H9 (cell line): Measurements from ENCODE around the gene GSTT2B. TPM values are rescaled to one million over a fixed set of nuclear protein-coding genes. Genes with fewer than 3 reads are reported as not detected.

ENCODE experiments used
- DNase-seq: peaks from one replicate; pipeline ENCODE4 v3.0.0-alpha.2; 2017
- H2AFZ ChIP-seq: one replicate; pipeline ENCODE4 v1.6.1; 2013; ENCODE audit warnings: mild to moderate bottlenecking, low read length, control low read depth, moderate library complexity
- H2AK5ac ChIP-seq: 2 replicates; pipeline ENCODE4 v1.6.1; 2013; ENCODE audit warnings: low read length, control low read depth, mixed read lengths; ENCODE audit not compliant: insufficient read length
- H2BK120ac ChIP-seq: one replicate; pipeline ENCODE4 v1.6.1; 2013; ENCODE audit warnings: low read depth, mild to moderate bottlenecking, low read length, control low read depth, inconsistent platforms; ENCODE audit not compliant: poor library complexity, severe bottlenecking
- H2BK12ac ChIP-seq: 2 replicates; pipeline ENCODE4 v1.6.1; 2013; ENCODE audit warnings: low read length, control low read depth, mixed read lengths, low read depth; ENCODE audit not compliant: insufficient read length
- H2BK15ac ChIP-seq: 2 replicates; pipeline ENCODE4 v1.6.1; 2013; ENCODE audit warnings: low read depth, low read length, control low read depth
- H2BK20ac ChIP-seq: one replicate; pipeline ENCODE4 v1.6.1; 2013; ENCODE audit warnings: low read depth, mild to moderate bottlenecking, low read length, control low read depth, inconsistent platforms; ENCODE audit not compliant: poor library complexity, severe bottlenecking
- H2BK5ac ChIP-seq: 2 replicates; pipeline ENCODE4 v1.6.1; 2013; ENCODE audit warnings: low read length, control low read depth, mixed read lengths; ENCODE audit not compliant: insufficient read length
- H3K14ac ChIP-seq: 2 replicates; pipeline ENCODE4 v1.6.1; 2013; ENCODE audit warnings: low read length, control low read depth; ENCODE audit not compliant: insufficient read depth
- H3K18ac ChIP-seq: 2 replicates; pipeline ENCODE4 v1.6.1; 2013; ENCODE audit warnings: low read depth, mild to moderate bottlenecking, mixed read lengths, low read length, control low read depth; ENCODE audit not compliant: insufficient read length
- H3K23ac ChIP-seq: 2 replicates; pipeline ENCODE4 v1.6.1; 2013; ENCODE audit warnings: low read length, control low read depth, mixed read lengths, low read depth; ENCODE audit not compliant: insufficient read length
- H3K23me2 ChIP-seq: 2 replicates; pipeline ENCODE4 v1.6.1; 2013; ENCODE audit warnings: low read depth, mild to moderate bottlenecking, mixed read lengths, low read length, control low read depth; ENCODE audit not compliant: insufficient read length, poor library complexity, severe bottlenecking
- H3K27ac ChIP-seq: 2 replicates; pipeline ENCODE4 v1.5.1; 2013; ENCODE audit warnings: low read length, control low read depth, mixed read lengths, low read depth; ENCODE audit not compliant: insufficient read length
- H3K27me3 ChIP-seq: 2 replicates; pipeline ENCODE4 v1.6.1; 2013; ENCODE audit warnings: low read length, control low read depth, inconsistent platforms; ENCODE audit not compliant: insufficient read depth
- H3K4ac ChIP-seq: 2 replicates; pipeline ENCODE4 v1.6.1; 2013; ENCODE audit warnings: low read depth, mild to moderate bottlenecking, control low read depth, inconsistent platforms, low read length, moderate library complexity
- H3K4me1 ChIP-seq: 2 replicates; pipeline ENCODE4 v1.6.1; 2013; ENCODE audit warnings: low read length, control low read depth, inconsistent platforms; ENCODE audit not compliant: insufficient read depth
- H3K4me2 ChIP-seq: 2 replicates; pipeline ENCODE4 v1.6.1; 2013; ENCODE audit warnings: low read length, control low read depth, mixed read lengths; ENCODE audit not compliant: insufficient read length, insufficient read depth
- H3K56ac ChIP-seq: 2 replicates; pipeline ENCODE4 v1.6.1; 2013; ENCODE audit warnings: low read depth, mild to moderate bottlenecking, mixed read lengths, low read length, control low read depth; ENCODE audit not compliant: insufficient read length
- H3K79me1 ChIP-seq: 2 replicates; pipeline ENCODE4 v1.6.1; 2013; ENCODE audit warnings: low read depth, mild to moderate bottlenecking, moderate library complexity, low read length, control low read depth, inconsistent platforms; ENCODE audit not compliant: insufficient read depth, poor library complexity, severe bottlenecking
- H3K79me2 ChIP-seq: 2 replicates; pipeline ENCODE4 v1.6.1; 2013; ENCODE audit warnings: low read length, control low read depth, inconsistent platforms; ENCODE audit not compliant: insufficient read depth
- H3K9ac ChIP-seq: 2 replicates; pipeline ENCODE4 v1.6.1; 2013; ENCODE audit warnings: low read length, control low read depth, mixed read lengths; ENCODE audit not compliant: insufficient read length; ENCODE audit errors: extremely low read depth
- H3K9me3 ChIP-seq: one replicate; pipeline ENCODE4 v1.6.1; 2013; ENCODE audit warnings: low read depth, low read length, inconsistent platforms; ENCODE audit not compliant: control insufficient read depth
- H3T11ph ChIP-seq: one replicate; pipeline ENCODE4 v1.6.1; 2013; ENCODE audit warnings: mild to moderate bottlenecking, low read length, control low read depth, inconsistent platforms
- H4K20me1 ChIP-seq: one replicate; pipeline ENCODE4 v1.6.1; 2013; ENCODE audit not compliant: control insufficient read depth, insufficient read length, insufficient read depth
- H4K5ac ChIP-seq: 2 replicates; pipeline ENCODE4 v1.6.1; 2013; ENCODE audit warnings: low read depth, mild to moderate bottlenecking, mixed read lengths, low read length, control low read depth; ENCODE audit not compliant: insufficient read length
- H4K8ac ChIP-seq: replicated peaks from 2 replicates; pipeline ENCODE4 v1.6.1; 2013; ENCODE audit warnings: low read length, control low read depth, mixed read lengths, low read depth; ENCODE audit not compliant: insufficient read length
- H4K91ac ChIP-seq: 2 replicates; pipeline ENCODE4 v1.6.1; 2013; ENCODE audit warnings: low read depth, mild to moderate bottlenecking, moderate library complexity, mixed read lengths, low read length, control low read depth; ENCODE audit not compliant: insufficient read length
- H3K27ac Mint-ChIP-seq, 3 experiments: 2 replicates in 2 of 3; 3 replicates in 1 of 3; pipeline ENCODE4 v1.8.0; 2020 to 2021; ENCODE audit warnings: mixed read lengths in 3 of 3, mild to moderate bottlenecking in 1 of 3, moderate library complexity in 1 of 3
- H3K27me3 Mint-ChIP-seq: 2 replicates; pipeline ENCODE4 v1.8.0; 2021; ENCODE audit warnings: low read depth, mild to moderate bottlenecking, moderate library complexity, mixed read lengths
- H3K36me3 Mint-ChIP-seq, 3 experiments: 2 replicates in 2 of 3; 3 replicates in 1 of 3; pipeline ENCODE4 v1.8.0; 2020 to 2021; ENCODE audit warnings: low read depth in 3 of 3, mixed read lengths in 3 of 3; ENCODE audit not compliant: insufficient read depth in 1 of 3
- H3K4me1 Mint-ChIP-seq, 2 experiments: 2 replicates each; pipeline ENCODE4 v1.8.0; 2020; ENCODE audit warnings: mixed read lengths in 2 of 2
- H3K4me3 Mint-ChIP-seq, 2 experiments: 2 replicates in 1 of 2; 3 replicates in 1 of 2; pipeline ENCODE4 v1.8.0; 2020 to 2021; ENCODE audit warnings: mild to moderate bottlenecking in 2 of 2, mixed read lengths in 2 of 2, moderate library complexity in 1 of 2
- H3K9me3 Mint-ChIP-seq, 2 experiments: 2 replicates in 1 of 2; 3 replicates in 1 of 2; pipeline ENCODE4 v1.8.0; 2020; ENCODE audit warnings: mild to moderate bottlenecking in 2 of 2, mixed read lengths in 2 of 2, moderate library complexity in 1 of 2
- WGBS: extraction: QIAGEN DNeasy Blood & Tissue Kit; methylation state at CpG from one replicate; pipeline ENCODE4 v1.1.7; 2013; ENCODE audit warnings: missing lambda C conversion rate, low lambda C conversion rate, mixed read lengths; ENCODE audit not compliant: insufficient read length; ENCODE audit errors: extremely low coverage; 5-methylcytosine and 5-hydroxymethylcytosine counted together
- total RNA-seq: library from RNA; stranded (reverse); gene quantifications from 2 replicates; pipeline ENCODE4 v1.2.1, GENCODE V29; 2021
- TF ChIP-seq, protein P1 (sequence below): fragments of 200-600 bp; sonication (generic); conservative IDR thresholded peaks from 3 replicates; pipeline ENCODE4 v1.8.0; 2021; ENCODE audit warnings: antibody characterized with exemption, mild to moderate bottlenecking

The GSTT2B gene
- total RNA-seq, 1 experiment from 2014 or later = 4.5 TPM

DNA sequence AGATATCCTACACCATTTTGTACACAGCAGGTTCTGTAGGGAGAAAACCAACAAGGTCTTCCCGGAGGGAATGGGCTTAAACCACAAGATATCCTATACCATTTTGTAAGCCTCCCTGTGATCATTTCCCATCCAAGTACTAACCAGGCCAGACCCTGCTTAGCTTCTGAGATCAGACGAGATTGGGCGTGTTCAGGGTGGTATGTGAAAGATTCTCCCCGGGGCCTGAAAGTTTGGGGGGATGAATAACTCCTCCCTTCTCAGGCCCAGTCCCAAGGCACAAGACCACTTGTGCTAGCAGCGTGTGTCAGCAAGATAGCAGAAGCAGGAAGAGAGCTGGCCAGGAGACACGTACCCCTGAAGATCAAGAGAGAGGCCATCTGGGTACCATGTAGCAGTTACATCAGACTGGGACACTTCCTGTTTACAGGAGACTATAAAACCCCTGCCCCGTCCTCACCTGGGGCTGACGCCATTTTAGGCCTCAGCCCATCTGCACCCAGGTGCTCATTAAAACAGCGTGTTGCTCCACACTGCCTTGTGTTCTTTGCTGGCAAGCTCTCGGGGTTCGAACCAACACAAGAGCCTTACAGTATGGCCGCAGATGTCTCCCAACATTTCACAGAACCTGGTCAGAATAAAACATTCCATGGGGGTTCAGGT lies 49.5 kb downstream of the GSTT2B start:
- Histone ChIP-seq H3K79me1 (no peaks in the 10 kb centered on the region), H2AK5ac (no peak overlapping the region), H2AFZ (no peak overlapping the region), H3K27me3 (no peaks in the 10 kb centered on the region), H3K27ac (no peak overlapping the region), H3K4ac (no peak overlapping the region), H3K56ac (no peak overlapping the region), H3K79me2 (no peaks in the 10 kb centered on the region), H3K23ac (no peak overlapping the region), H3K18ac (no peak overlapping the region), H3K14ac (no peak overlapping the region), H4K91ac (no peak overlapping the region), H3K4me2 (no peak overlapping the region), H4K5ac (no peak overlapping the region), H4K20me1 (no peaks in the 10 kb centered on the region), H2BK15ac (no peak overlapping the region), H2BK5ac (no peak overlapping the region), H2BK12ac (no peak overlapping the region), H3K23me2 (peaks cover 7% of the 10 kb centered on the region), H2BK20ac (no peak overlapping the region), H2BK120ac (no peak overlapping the region), H3K4me1 (0 out of 2 replicates have a peak, but pooled peaks cover 3% of the 10 kb centered on the region), H4K8ac (no peak overlapping the region), H3K9ac (no peak overlapping the region), H3K9me3 (no peaks in the 10 kb centered on the region), H3T11ph (no peak overlapping the region)
- WGBS = no CpG with 5 or more reads among the region's 12 CpGs
- Mint-ChIP-seq H3K4me3 (no peak overlapping the region), H3K4me1 (peaks cover 48 to 54% of the 10 kb centered on the region in 2 experiments), H3K9me3 (peaks cover 5 to 16% of the 10 kb centered on the region in 2 experiments; a peak in 4 of 5 replicates), H3K27ac (0 out of 7 replicates have a peak overlapping the region, but pooled peaks of 1 of the 3 experiments have one; percentile 11), H3K36me3 (peaks cover 2 to 16% (median 13%) of the 10 kb centered on the region in 3 experiments; a peak in 6 of 7 replicates), H3K27me3 (0 out of 2 replicates have a peak, but pooled peaks cover 4% of the 10 kb centered on the region)
- DNase-seq = no peak
- TF ChIP-seq, protein P1, sequence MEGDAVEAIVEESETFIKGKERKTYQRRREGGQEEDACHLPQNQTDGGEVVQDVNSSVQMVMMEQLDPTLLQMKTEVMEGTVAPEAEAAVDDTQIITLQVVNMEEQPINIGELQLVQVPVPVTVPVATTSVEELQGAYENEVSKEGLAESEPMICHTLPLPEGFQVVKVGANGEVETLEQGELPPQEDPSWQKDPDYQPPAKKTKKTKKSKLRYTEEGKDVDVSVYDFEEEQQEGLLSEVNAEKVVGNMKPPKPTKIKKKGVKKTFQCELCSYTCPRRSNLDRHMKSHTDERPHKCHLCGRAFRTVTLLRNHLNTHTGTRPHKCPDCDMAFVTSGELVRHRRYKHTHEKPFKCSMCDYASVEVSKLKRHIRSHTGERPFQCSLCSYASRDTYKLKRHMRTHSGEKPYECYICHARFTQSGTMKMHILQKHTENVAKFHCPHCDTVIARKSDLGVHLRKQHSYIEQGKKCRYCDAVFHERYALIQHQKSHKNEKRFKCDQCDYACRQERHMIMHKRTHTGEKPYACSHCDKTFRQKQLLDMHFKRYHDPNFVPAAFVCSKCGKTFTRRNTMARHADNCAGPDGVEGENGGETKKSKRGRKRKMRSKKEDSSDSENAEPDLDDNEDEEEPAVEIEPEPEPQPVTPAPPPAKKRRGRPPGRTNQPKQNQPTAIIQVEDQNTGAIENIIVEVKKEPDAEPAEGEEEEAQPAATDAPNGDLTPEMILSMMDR = no peak
